Right lobe of liver (tissue), 6 donors: ENCODE data around the gene RUSC2. TPM values are rescaled to one million over a fixed set of nuclear protein-coding genes. Genes with fewer than 3 reads are reported as not detected.

Experiments
- ATAC-seq, 4 donors: fragments of 200-7000 bp; cut with Tn5 transposase; one replicate each; pipeline ENCODE4 v1.9.1; 2020; ENCODE audit warnings: mild to moderate bottlenecking in 4 of 4, moderate library complexity in 4 of 4
- DNase-seq, 3 donors: peaks; one replicate each; pipeline ENCODE4 v3.0.0-alpha.2; 2020
- H3K27ac ChIP-seq, 3 donors: fragments of 200-600 bp; one replicate each; pipeline ENCODE4 v1.8.0; 2022
- H3K27me3 ChIP-seq, 2 donors: fragments of 200-600 bp; one replicate each; pipeline ENCODE4 v1.8.0; 2022
- H3K36me3 ChIP-seq, 4 donors: fragments of 200-600 bp; sonication (generic) in 1 of 4; one replicate each; pipeline versions ENCODE4 v1.5.1 to v1.8.0; 2017 to 2022; ENCODE audit warnings: control low read depth in 1 of 4
- H3K4me1 ChIP-seq, 4 donors: fragments of 200-600 bp; sonication (generic) in 1 of 4; one replicate each; pipeline versions ENCODE4 v1.5.1 to v1.8.0; 2017 to 2022; ENCODE audit warnings: control low read depth in 1 of 4
- H3K4me3 ChIP-seq, 3 donors: fragments of 200-600 bp; one replicate each; pipeline ENCODE4 v1.8.0; 2022
- H3K9me3 ChIP-seq, 4 donors: fragments of 200-600 bp; sonication (generic) in 1 of 4; one replicate each; pipeline versions ENCODE4 v1.5.1 to v1.8.0; 2017 to 2022; ENCODE audit warnings: control low read depth in 1 of 4
- POLR2A ChIP-seq: fragments of 450-650 bp; IDR thresholded peaks from one replicate; pipeline ENCODE4 v1.6.1; 2017; ENCODE audit warnings: antibody characterized with exemption, mild to moderate bottlenecking
- WGBS: methylation state at CpG from one replicate; pipeline ENCODE4 v1.1.6; 2018; ENCODE audit warnings: low coverage, low lambda C conversion rate; ENCODE audit not compliant: insufficient coverage; ENCODE audit errors: missing lambda C conversion rate; 5-methylcytosine and 5-hydroxymethylcytosine counted together
- intact Hi-C, 2 donors: fragments of 100-400 bp; cut with DNase I; formaldehyde crosslinking; loops; one replicate each; pipeline versions ENCODE4 v1.11.2 to v1.14.1; 2022
- total RNA-seq, 6 experiments: library from RNA; depleted of rRNA in 2 of 6; stranded (reverse); fragments of >200 nt in 2 of 6; fragmentation: NEBNext Ultra II Directional in 3 of 6; extraction: Animal tissue kit (Norgen Biotek cat#: 25700) in 3 of 6; gene quantifications; one replicate each; pipeline versions ENCODE4 v1.1.0 to v1.2.4, GENCODE V29; 2016 to 2023
- TF ChIP-seq, protein P1 (sequence below), 4 donors: fragments of 200-600 bp in 3 of 4; fragments of 450-650 bp in 1 of 4; IDR thresholded peaks; one replicate each; pipeline versions ENCODE4 v1.5.1 to v1.8.0; 2016 to 2022; ENCODE audit warnings: antibody characterized with exemption in 4 of 4, mild to moderate bottlenecking in 2 of 4
- donor health status: DM: no; HTN: yes; CAD: no.
- donor health status: DM: no; HTN: no; CAD: no.
- donor health status: DM: no; HTN: no; CAD: no.
- donor health status: DM: no; HTN: yes; CAD: no.
- donor health status: DM: no; HTN: yes; CAD: no.

Gene RUSC2
- total RNA-seq, 6 experiments from 2014 or later, result 6.0 to 12.9 (median 9.1) TPM

DNA sequence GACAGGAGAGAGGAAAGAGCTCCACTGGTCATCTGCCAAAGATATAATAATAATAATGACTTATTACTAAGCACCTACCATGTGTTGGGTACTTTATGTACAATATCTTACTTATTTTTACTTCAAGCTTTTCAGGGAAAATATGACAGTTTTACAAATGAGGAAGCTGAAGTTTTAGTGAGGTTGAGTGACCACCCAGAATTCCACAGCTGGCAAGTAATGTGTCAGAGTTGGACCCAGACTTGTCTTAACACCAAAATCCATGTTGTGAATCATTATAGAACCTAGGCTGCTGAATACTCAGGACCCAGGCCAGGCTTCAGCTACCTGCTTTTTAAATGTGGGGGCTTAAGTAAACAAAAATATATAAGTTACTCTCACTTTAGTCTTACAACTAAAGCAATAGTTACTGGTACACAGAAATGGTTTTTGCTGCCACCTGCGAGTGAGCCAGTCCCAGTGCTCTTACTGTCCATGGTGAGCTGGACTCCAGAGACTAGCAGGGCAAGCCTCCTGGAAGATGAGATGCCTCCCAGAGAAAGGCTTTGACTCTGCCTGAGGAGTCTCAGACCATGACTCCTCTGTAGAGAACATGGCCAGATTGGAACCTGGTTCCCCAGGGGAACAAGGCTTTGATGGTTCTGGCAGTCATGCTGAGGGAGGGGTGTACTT lies 29.9 kb downstream of the RUSC2 start:
- peak overlapping the region in 2 of 3 donors; percentile 13 to 49 for H3K27ac ChIP-seq
- TF ChIP-seq, protein P1, sequence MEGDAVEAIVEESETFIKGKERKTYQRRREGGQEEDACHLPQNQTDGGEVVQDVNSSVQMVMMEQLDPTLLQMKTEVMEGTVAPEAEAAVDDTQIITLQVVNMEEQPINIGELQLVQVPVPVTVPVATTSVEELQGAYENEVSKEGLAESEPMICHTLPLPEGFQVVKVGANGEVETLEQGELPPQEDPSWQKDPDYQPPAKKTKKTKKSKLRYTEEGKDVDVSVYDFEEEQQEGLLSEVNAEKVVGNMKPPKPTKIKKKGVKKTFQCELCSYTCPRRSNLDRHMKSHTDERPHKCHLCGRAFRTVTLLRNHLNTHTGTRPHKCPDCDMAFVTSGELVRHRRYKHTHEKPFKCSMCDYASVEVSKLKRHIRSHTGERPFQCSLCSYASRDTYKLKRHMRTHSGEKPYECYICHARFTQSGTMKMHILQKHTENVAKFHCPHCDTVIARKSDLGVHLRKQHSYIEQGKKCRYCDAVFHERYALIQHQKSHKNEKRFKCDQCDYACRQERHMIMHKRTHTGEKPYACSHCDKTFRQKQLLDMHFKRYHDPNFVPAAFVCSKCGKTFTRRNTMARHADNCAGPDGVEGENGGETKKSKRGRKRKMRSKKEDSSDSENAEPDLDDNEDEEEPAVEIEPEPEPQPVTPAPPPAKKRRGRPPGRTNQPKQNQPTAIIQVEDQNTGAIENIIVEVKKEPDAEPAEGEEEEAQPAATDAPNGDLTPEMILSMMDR (IDR thresholded peaks at IDR 0.05), result no peak
- no peak for TF ChIP-seq POLR2A
- no peak overlapping the region for H3K4me3 ChIP-seq
- H3K4me1 ChIP-seq, result peaks cover 0 to 57% (median 28%) of the 10 kb centered on the region in 4 donors
- H3K9me3 ChIP-seq, result no peaks in the 10 kb centered on the region
- ATAC-seq (no peak), DNase-seq (no peak)
- WGBS, result 86% methylated on average over 1 of the region's 1 CpG
- no peaks in the 10 kb centered on the region for H3K36me3 ChIP-seq
- no peaks in the 10 kb centered on the region for H3K27me3 ChIP-seq
- intact Hi-C loops, result no loop called here

DNA sequence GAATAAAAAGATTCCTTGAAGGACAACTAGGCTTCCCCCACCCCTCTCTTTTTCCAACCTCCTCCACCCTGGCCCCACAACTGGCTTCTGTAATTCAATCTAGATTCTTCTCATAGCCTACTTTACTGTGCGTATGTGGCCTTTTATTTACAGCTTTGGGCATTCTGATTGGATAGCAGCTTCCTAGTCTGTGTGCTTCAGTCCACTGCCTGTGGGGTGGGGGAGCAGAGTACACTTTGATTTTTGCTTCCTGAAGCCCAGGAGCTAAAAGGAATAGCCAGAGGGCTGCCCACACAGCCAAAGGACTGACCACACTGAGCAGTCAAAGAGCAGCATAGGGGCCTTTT lies 30.4 kb downstream of the RUSC2 start:
- peaks cover 0 to 58% (median 29%) of the 10 kb centered on the region in 4 donors for H3K4me1 ChIP-seq

DNA sequence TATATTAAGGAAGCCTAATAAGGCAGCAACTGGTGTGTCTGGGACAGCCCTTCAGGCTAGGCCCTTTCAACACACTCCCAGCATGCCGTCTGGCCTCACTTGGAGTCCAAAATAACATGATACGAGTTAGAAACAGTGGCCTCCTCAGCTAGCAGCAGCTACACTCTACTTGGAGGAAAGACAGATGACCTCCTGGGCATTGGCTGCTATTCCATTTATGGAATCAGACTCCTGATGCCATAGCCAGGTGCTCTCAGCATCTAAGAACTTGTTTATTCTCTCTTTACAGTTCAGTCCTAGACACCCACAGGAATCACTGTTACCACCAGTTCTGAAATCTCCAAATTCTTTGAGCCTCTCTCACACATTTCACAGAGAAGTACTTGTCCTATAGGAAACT lies 31.8 kb downstream of the RUSC2 start:
- 33% methylated on average over 1 of the region's 2 CpGs for WGBS
- TF ChIP-seq, protein P1 (IDR thresholded peaks at IDR 0.05), result no peak
- no peak for TF ChIP-seq POLR2A
- Histone ChIP-seq H3K36me3 (no peaks in the 10 kb centered on the region), H3K4me3 (no peak overlapping the region), H3K27me3 (no peaks in the 10 kb centered on the region), H3K4me1 (peaks cover 0 to 67% (median 35%) of the 10 kb centered on the region in 4 donors), H3K27ac (peak overlapping the region; percentile 1 to 20 (median 18)), H3K9me3 (no peaks in the 10 kb centered on the region)
- intact Hi-C loops, result no loop called here
- ATAC-seq, result peak in 1 of 4 donors; percentile 3
- DNase-seq, result no peak

More for the DNA sequence above, 30.4 kb downstream of the RUSC2 start:
- no peak overlapping the region for H3K4me3 ChIP-seq
- WGBS, result 57% methylated on average over 1 of the region's 1 CpG
- H3K27me3 ChIP-seq, result no peaks in the 10 kb centered on the region
- DNase-seq (no peak), ATAC-seq (no peak)
- H3K9me3 ChIP-seq, result no peaks in the 10 kb centered on the region
- H3K27ac ChIP-seq, result peak overlapping the region in 1 of 3 donors; percentile 13
- TF ChIP-seq POLR2A, result no peak
- TF ChIP-seq, protein P1 (IDR thresholded peaks at IDR 0.05), result no peak
- H3K36me3 ChIP-seq, result no peaks in the 10 kb centered on the region
- intact Hi-C loops, result no loop called here

DNA sequence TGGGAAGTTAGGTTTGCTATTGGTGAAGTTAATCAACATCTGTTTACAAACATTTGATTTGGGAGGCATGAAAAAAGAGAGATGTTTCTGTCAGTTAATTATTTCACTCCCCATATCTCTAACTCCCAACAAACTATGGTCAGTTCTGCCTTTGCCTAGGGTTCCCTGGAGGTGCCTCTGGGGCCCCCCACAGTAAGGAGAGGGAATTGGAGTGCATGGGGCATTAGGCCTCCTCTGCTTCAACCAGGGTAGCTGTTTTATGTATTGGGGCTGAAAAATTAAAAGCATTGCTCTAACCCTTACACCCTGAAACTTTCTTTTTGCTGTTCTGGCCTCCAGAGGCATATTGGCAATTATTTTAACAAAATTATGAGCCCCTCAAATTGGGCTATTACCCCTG lies 32.3 kb downstream of the RUSC2 start:
- Histone ChIP-seq H3K4me3 (no peak overlapping the region), H3K4me1 (peaks cover 0 to 65% (median 34%) of the 10 kb centered on the region in 4 donors), H3K36me3 (no peaks in the 10 kb centered on the region), H3K27me3 (no peaks in the 10 kb centered on the region), H3K27ac (peak overlapping the region; percentile 13 to 20 (median 18)), H3K9me3 (no peaks in the 10 kb centered on the region)
- ATAC-seq (no peak), DNase-seq (no peak)
- TF ChIP-seq POLR2A, result no peak
- TF ChIP-seq, protein P1 (IDR thresholded peaks at IDR 0.05), result no peak
- intact Hi-C loops, result no loop called here
